Stomach (tissue), 9 donors: Measurements from ENCODE around the gene NMRAL1. TPM values are rescaled to one million over a fixed set of nuclear protein-coding genes. Genes with fewer than 3 reads are reported as not detected.

ENCODE experiments used
- DNase-seq, 2 donors: peaks; one replicate each; pipeline versions ENCODE4 v3.0.0 to v3.0.0-alpha.2; 2013 to 2019
- H3K27ac ChIP-seq, 5 donors: fragments of 200-600 bp in 4 of 5; sonication (generic) in 4 of 5; one replicate each; pipeline ENCODE4 v1.5.1; 2013 to 2019; ENCODE audit warnings: mild to moderate bottlenecking in 1 of 5, moderate library complexity in 1 of 5
- H3K27me3 ChIP-seq, 3 donors: fragments of 200-600 bp; sonication (generic); one replicate each; pipeline ENCODE4 v1.5.1; 2017 to 2019; ENCODE audit warnings: mixed run types in 1 of 3
- H3K36me3 ChIP-seq, 4 donors: fragments of 200-600 bp; sonication (generic); 1 replicate in 3 of 4; 2 replicates in 1 of 4; pipeline ENCODE4 v1.5.1; 2016 to 2019
- H3K4me1 ChIP-seq, 4 donors: fragments of 200-600 bp; sonication (generic); one replicate each; pipeline ENCODE4 v1.5.1; 2016 to 2019
- H3K4me3 ChIP-seq, 4 donors: fragments of 200-600 bp; sonication (generic) in 3 of 4; one replicate each; pipeline ENCODE4 v1.5.1; 2016 to 2019; ENCODE audit warnings: mild to moderate bottlenecking in 1 of 4
- H3K9me3 ChIP-seq, 4 donors: fragments of 200-600 bp; sonication (generic); one replicate each; pipeline ENCODE4 v1.5.1; 2016 to 2019
- EP300 ChIP-seq: sonication (generic); formaldehyde crosslinking; IDR thresholded peaks from one replicate; pipeline ENCODE4 v1.6.1; 2017; ENCODE audit warnings: antibody characterized with exemption
- POLR2A ChIP-seq, 4 donors: fragments of 450-650 bp; IDR thresholded peaks; one replicate each; pipeline ENCODE4 v1.6.1; 2016; ENCODE audit warnings: antibody characterized with exemption in 4 of 4, control low read depth in 2 of 4, mild to moderate bottlenecking in 1 of 4, moderate library complexity in 1 of 4
- POLR2AphosphoS5 ChIP-seq, 3 donors: sonication (generic); formaldehyde crosslinking; IDR thresholded peaks; one replicate each; pipeline ENCODE4 v1.6.1; 2016; ENCODE audit warnings: antibody characterized with exemption in 3 of 3
- WGBS, 5 donors: extraction: QIAGEN DNeasy Blood & Tissue Kit in 3 of 5; methylation state at CpG; one replicate each; pipeline versions ENCODE4 v1.1.5 to v1.1.7; 2013 to 2018; 5-methylcytosine and 5-hydroxymethylcytosine counted together
- intact Hi-C: fragments of 100-400 bp; cut with DNase I; formaldehyde crosslinking; loops from one replicate; pipeline ENCODE4 v1.15.1; 2023; ENCODE audit warnings: low total_unique reads
- polyA plus RNA-seq, 3 donors: library from polyadenylated mRNA; stranded (reverse); fragments of 200-250 nt; gene quantifications; one replicate each; pipeline ENCODE4 v1.2.3, GENCODE V29; 2013
- total RNA-seq, 5 donors: library from RNA; depleted of rRNA; stranded (reverse); fragments of >200 nt; gene quantifications; one replicate each; pipeline versions ENCODE4 v1.1.0 to v1.2.3, GENCODE V29; 2014 to 2016
- TF ChIP-seq, protein P1 (sequence below), 7 experiments: fragments of 450-650 bp in 4 of 7; fragments of 200-600 bp in 3 of 7; sonication (generic) in 3 of 7; IDR thresholded peaks; one replicate each; pipeline ENCODE4 v1.5.1; 2016 to 2019; ENCODE audit warnings: antibody characterized with exemption in 7 of 7, control low read depth in 2 of 7, mild to moderate bottlenecking in 1 of 7
- donor health status: healthy with polysubstance abuse.
- donor health status: Bipolar disorder and iron deficiency.
- donor health status: healthy.

The NMRAL1 gene
- total and polyA plus RNA-seq, 8 donors: 22.8 to 126 (median 79.2) TPM

GRCh38 chr16:4442371-4442770 is 32.1 kb downstream of the NMRAL1 start:
- H3K36me3 ChIP-seq: peaks cover 89 to 100% (median 100%) of the 10 kb centered on the region in 4 donors
- no peaks in the 10 kb centered on the region for H3K27me3 ChIP-seq
- WGBS, 5 donors: 89 to 94% (median 91%) methylated on average over 10 to 11 of the region's 11 CpGs
- no peak overlapping the region for H3K4me3 ChIP-seq
- intact Hi-C loops: no loop called here
- no peaks in the 10 kb centered on the region for H3K4me1 ChIP-seq
- TF ChIP-seq, protein P1, sequence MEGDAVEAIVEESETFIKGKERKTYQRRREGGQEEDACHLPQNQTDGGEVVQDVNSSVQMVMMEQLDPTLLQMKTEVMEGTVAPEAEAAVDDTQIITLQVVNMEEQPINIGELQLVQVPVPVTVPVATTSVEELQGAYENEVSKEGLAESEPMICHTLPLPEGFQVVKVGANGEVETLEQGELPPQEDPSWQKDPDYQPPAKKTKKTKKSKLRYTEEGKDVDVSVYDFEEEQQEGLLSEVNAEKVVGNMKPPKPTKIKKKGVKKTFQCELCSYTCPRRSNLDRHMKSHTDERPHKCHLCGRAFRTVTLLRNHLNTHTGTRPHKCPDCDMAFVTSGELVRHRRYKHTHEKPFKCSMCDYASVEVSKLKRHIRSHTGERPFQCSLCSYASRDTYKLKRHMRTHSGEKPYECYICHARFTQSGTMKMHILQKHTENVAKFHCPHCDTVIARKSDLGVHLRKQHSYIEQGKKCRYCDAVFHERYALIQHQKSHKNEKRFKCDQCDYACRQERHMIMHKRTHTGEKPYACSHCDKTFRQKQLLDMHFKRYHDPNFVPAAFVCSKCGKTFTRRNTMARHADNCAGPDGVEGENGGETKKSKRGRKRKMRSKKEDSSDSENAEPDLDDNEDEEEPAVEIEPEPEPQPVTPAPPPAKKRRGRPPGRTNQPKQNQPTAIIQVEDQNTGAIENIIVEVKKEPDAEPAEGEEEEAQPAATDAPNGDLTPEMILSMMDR (IDR thresholded peaks at IDR 0.05): no peak
- TF ChIP-seq POLR2AphosphoS5 (IDR thresholded peaks at IDR 0.05) (no peak), EP300 (no peak), POLR2A (IDR thresholded peaks at IDR 0.05) (no peak)
- H3K27ac ChIP-seq: no peak overlapping the region
- DNase-seq: no peak
- H3K9me3 ChIP-seq: no peaks in the 10 kb centered on the region

DNA sequence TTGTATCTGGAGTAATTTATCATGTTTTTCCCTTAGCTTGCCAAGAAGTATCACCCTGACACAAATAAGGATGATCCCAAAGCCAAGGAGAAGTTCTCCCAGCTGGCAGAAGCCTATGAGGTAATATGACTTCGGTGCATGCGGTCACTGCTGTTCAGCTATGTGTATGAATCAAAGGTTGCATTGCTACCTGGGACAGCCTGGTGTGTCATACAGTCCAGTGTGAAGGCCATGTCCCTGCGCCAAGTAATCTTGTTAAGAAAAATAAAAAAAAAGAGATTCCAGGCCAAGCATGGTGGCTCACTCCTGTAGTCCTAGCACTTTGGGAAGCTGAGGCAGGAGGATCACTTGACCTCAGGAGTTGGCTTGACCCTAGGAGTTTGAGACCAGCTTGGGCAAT is 37.1 kb downstream of the NMRAL1 start:
- peaks cover 0 to 23% (median 10%) of the 10 kb centered on the region in 4 donors for H3K4me1 ChIP-seq
- WGBS, 5 donors: 95 to 99% (median 98%) methylated on average over 3 of the region's 3 CpGs
- H3K36me3 ChIP-seq: peaks cover 52 to 99% (median 82%) of the 10 kb centered on the region in 4 donors
- H3K27me3 ChIP-seq: no peaks in the 10 kb centered on the region
- no peaks in the 10 kb centered on the region for H3K9me3 ChIP-seq
- TF ChIP-seq POLR2A (IDR thresholded peaks at IDR 0.05) (no peak), EP300 (no peak), POLR2AphosphoS5 (IDR thresholded peaks at IDR 0.05) (no peak)
- TF ChIP-seq, protein P1 (IDR thresholded peaks at IDR 0.05): no peak
- DNase-seq: no peak
- intact Hi-C loops: no loop called here
- H3K27ac ChIP-seq: no peak overlapping the region
- H3K4me3 ChIP-seq: no peak overlapping the region

DNA sequence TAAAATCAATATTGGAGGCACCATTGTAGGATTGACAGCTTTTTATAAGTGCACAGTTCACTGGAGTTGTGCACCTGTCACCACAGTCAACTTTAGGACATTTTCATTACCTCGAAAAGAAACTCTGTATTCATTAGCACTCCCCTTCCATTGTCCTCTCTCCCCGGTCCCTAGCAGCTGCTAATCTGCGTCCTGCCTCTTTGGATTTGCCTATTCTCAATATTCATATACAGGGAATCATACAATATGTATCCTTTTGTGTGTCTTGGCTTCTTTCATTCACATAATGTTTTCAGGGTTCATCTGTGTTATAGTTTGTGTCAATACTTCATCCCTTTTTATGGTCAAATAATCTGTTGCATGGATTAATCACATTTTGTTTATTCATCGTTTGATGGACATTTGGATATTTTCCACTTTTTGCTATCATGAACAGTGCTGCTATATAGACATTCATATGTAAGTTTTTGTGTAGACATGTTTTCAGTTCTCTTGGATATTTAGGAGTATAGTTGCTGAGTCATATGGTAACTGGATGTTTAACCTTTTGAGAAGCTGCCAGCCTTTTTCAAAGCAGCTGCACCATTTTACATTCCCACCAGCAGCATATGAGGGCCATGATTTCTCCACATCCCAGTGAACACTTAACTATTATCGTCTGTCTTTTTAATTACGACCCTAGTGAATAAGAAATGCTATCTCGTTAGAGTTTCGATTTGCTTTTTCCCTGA is 38.9 kb downstream of the NMRAL1 start:
- Histone ChIP-seq H3K27me3 (no peaks in the 10 kb centered on the region), H3K9me3 (no peaks in the 10 kb centered on the region), H3K4me3 (no peak overlapping the region), H3K4me1 (peaks cover 0 to 23% (median 10%) of the 10 kb centered on the region in 4 donors), H3K36me3 (peaks cover 41 to 96% (median 79%) of the 10 kb centered on the region in 4 donors), H3K27ac (peak overlapping the region in 1 of 5 donors; percentile 44)
- WGBS, 5 donors: 70 to 85% (median 77%) methylated on average over 8 of the region's 8 CpGs
- intact Hi-C loops: no loop called here
- TF ChIP-seq, protein P1 (IDR thresholded peaks at IDR 0.05): no peak
- TF ChIP-seq EP300 (no peak), POLR2A (IDR thresholded peaks at IDR 0.05) (no peak), POLR2AphosphoS5 (IDR thresholded peaks at IDR 0.05) (no peak)
- no peak for DNase-seq

GRCh38 chr16:4433914-4434787 is 40.3 kb downstream of the NMRAL1 start:
- TF ChIP-seq POLR2A (IDR thresholded peaks at IDR 0.05) (no peak), POLR2AphosphoS5 (IDR thresholded peaks at IDR 0.05) (peak in 1 of 3 donors; percentile 75)
- Histone ChIP-seq H3K4me1 (peaks cover 0 to 23% (median 10%) of the 10 kb centered on the region in 4 donors), H3K4me3 (peak overlapping the region in 1 of 4 donors; percentile 11), H3K9me3 (no peaks in the 10 kb centered on the region), H3K36me3 (peaks cover 28 to 90% (median 71%) of the 10 kb centered on the region in 4 donors), H3K27ac (peak overlapping the region; percentile 38 to 65 (median 51)), H3K27me3 (no peaks in the 10 kb centered on the region)
- intact Hi-C loops: no loop called here
- 28 to 58% (median 51%) methylated on average over 12 of the region's 12 CpGs for WGBS, 5 donors
- peak in 1 of 2 donors; percentile 83 for DNase-seq
